DMS114 treated with DMSO at 0.1 percent for 48 hours (cell line): ENCODE data around the gene WDR75.

Experiments
- DNase-seq: peaks from one replicate; lab custom pipeline; 2025; ENCODE audit not compliant: unreplicated experiment; lab: John Stamatoyannopoulos, UW

WDR75 gene

GRCh38 chr2:189492451-189492850 lies 51.2 kb downstream of the WDR75 start:
- DNase-seq = no peak

DNA sequence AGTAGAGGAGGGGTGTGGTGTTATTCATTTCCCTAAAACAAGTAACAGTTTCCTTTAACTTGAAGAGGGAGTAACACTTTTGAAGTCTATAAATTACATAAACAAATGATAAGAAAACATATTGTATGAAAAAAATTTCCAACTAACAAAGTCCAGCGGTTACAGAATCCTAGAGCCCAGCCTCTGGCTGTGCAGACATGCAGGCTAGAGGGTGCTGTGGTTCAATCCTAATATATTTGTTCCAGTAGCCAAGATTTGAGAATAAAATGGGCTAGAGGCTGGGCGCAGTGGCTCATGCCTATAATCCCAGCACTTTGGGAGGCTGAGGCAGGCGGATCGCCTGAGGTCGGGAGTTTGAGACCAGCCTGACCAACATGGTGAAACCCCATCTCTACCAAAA lies 56.9 kb downstream of the WDR75 start:
- no peak for DNase-seq

DNA sequence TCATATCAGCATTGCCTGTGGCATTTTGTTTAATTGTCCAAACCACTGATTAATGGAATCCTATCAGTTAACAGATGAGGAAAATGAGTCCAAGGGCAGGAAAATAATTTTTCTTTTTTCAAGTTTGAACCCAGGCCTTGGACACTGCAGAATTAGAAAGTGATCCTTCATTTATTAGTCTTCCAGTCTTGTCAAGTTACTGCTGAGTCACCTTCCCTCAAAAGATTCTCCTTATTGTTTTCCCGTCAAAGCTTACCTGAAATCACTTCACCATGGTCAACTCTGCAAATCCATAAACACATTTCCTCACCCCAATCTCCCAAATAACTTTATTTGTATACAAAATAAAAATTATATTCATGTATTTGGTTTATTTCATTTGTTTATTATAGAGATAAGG lies 57.9 kb downstream of the WDR75 start:
- no peak for DNase-seq

DNA sequence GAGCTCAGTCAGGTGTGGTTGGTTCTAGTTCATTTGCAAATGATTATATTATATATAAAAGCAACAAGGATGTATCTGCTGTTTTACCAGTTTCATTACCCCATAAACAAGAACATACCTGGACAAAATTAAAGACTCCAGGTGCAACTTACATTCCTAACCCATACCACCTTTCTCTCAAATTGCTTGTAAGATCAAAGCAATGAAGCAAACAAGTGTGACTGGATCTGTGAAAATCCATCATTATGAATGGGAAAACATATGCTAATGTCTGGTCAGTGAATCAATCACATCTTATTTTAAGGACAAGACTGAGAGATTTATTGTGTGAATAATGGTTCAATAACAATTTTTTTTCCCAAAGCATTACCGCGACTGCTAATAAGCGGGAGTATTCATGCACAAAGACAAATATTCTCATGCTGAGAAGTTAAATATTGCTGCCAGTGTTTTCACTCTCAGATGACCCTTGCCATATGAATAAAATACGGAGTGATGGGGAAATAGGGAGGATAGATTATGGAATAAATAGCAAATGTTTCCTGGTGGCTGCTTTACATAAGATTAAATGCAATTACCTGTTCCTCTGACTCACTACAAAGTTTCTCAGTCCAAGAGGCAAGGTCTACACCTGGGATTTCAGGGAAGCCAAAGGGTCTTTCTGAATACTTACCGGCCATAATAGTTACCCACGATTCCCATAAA lies 59.3 kb downstream of the WDR75 start:
- no peak for DNase-seq

- DNase-seq = no peak
These were observed 60.2 kb downstream of the WDR75 start for GRCh38 chr2:189501487-189501886.

GRCh38 chr2:189502714-189503113 lies 61.4 kb downstream of the WDR75 start:
- DNase-seq = no peak

GRCh38 chr2:189504238-189504637 lies 63.0 kb downstream of the WDR75 start:
- DNase-seq = no peak

- DNase-seq = no peak
These were observed 64.2 kb downstream of the WDR75 start for GRCh38 chr2:189505492-189505891.

DNA sequence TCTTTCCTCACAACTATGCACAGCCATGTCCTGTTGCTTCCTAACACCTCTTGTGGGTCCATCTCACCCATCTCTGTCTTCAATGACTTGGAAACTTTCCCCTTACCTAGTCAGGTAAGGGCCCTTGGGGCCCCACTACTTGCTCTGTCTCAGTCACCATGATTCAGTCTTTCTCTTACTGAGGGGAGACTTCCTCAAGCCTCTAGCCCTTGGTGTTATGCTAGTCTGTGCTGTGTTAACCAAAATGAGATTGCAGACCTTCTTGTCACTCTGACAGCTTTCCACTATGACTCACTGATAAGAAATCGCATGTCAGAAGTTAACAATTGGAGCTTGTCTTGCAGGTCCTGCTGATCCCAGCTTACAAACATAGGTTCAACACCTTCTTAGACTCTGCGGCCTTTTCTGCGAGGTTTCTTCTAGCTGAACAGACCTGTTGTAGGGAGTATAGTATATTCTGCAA lies 65.3 kb downstream of the WDR75 start:
- no peak for DNase-seq

GRCh38 chr2:189511210-189511959 lies 70.1 kb downstream of the WDR75 start:
- DNase-seq = no peak

GRCh38 chr2:189511960-189512319 lies 70.7 kb downstream of the WDR75 start:
- no peak for DNase-seq

DNA sequence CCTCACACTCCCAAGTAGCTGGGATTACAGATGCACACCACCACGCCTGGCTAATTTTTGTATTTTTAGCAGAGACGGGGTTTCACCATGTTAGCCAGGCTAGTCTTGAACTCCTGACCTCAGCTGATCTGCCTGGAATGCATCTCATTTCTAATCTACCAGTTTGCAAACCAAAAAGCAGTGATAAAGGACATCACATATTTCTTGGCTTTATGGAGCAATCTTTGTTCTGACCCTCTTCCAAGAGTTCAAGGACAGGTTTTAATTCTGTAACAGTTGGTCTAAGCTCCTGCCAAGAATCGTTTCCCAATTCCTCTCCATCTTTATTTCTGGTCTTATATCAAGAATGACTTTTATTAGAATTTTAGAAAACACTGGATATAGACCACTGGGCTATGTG lies 71.6 kb downstream of the WDR75 start:
- no peak for DNase-seq

- DNase-seq = no peak
These were observed 72.8 kb downstream of the WDR75 start for GRCh38 chr2:189514104-189514503.

DNA sequence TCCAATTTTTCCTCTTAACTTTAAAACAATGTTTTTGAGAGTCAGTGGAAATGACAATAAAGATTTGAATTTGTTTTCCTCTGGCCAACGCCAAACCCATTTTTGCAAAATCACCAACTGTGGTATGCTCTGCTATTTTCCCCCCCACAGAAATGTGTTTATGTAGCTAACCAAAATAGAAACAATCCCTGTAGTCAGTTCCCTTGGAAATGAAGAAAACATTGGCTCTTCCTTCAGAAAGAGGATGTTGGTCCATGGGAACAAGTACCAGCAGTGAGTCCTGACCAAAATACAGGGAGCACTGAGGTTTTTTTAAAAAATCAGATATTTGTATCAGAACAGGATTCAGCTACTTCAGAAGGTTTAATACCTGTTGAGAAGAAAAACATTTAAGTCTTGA lies 74.0 kb downstream of the WDR75 start:
- no peak for DNase-seq

GRCh38 chr2:189516546-189516945 lies 75.3 kb downstream of the WDR75 start:
- no peak for DNase-seq

GRCh38 chr2:189517847-189518535 lies 76.7 kb downstream of the WDR75 start:
- DNase-seq = no peak

DNA sequence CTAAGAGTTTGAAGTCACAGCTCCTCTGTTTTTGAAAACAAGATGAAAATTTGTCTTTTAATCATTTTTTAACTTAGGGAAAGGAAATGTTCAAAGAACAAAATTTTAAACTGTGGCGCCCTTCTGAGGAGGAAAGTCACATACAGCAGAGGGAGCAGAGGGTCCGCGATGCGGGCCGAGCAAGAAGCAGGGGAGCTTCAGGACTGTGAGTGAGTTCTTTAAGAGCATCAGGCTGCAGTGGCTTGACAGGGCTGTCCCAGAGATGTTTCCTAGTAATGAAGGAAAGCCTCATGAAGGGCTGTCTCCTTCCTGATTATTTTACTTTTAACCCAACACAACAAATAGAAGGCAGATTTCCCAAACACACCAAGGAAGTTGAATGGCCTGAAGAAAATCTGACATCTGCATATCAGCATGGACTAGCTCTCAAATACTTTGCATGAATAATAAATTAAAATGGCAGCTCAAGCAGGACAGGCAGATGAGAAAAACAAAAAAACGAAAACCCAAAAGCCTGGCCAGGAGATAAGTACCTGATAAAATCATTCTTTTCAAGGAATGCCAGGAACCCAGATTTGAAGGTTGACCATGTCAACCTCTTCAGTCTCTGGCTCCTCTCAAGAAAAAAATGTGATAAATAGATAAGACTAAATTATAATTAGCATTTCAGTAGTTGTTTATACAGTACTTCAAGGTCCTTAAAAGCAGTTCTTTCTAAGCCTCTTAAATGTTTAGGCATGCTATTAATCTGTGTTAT lies 78.5 kb downstream of the WDR75 start:
- no peak for DNase-seq

GRCh38 chr2:189521699-189522434 lies 80.6 kb downstream of the WDR75 start:
- DNase-seq = no peak

GRCh38 chr2:189522435-189523151 lies 81.3 kb downstream of the WDR75 start:
- no peak for DNase-seq

GRCh38 chr2:189524746-189525145 lies 83.5 kb downstream of the WDR75 start:
- no peak for DNase-seq
